ENCODE data around the gene BTBD18. TPM values are rescaled to one million over a fixed set of nuclear protein-coding genes. Genes with fewer than 3 reads are reported as not detected.

Gene BTBD18
- total RNA-seq, 1 experiment from 2014 or later: 0.09 TPM

DNA sequence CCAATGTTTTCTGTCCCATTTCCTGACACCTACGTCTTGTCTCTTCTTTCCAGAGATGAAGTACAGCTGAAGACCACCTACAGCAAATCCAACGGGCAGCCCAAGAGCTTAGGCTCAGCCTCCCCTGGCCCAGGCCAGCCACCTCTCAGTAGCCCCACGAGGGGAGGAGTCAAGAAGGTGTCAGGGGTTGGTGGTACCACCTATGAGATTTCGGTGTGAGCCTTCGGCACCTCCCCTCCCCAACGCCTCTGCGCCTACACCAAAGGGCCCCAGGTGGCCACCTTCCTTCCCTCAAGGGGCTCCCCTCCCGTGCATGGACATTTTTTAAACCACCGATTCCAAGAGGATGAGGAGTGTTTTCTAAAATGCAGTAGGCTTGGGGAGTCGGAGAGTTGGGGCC is 51.8 kb downstream of the BTBD18 start:
- Mint-ChIP-seq H3K9me3 (no peaks in the 10 kb centered on the region), H3K4me3 (no peak overlapping the region), H3K36me3 (peaks cover 65% of the 10 kb centered on the region), H3K27ac (no peak overlapping the region), H3K4me1 (no peaks in the 10 kb centered on the region), H3K27me3 (ENCODE audit: low read depth) (no peaks in the 10 kb centered on the region)
- POLR2A ChIA-PET: no interaction called here
- TF ChIP-seq, protein P1, sequence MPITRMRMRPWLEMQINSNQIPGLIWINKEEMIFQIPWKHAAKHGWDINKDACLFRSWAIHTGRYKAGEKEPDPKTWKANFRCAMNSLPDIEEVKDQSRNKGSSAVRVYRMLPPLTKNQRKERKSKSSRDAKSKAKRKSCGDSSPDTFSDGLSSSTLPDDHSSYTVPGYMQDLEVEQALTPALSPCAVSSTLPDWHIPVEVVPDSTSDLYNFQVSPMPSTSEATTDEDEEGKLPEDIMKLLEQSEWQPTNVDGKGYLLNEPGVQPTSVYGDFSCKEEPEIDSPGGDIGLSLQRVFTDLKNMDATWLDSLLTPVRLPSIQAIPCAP (CRISPR knock-in tag; IDR thresholded peaks at IDR 0.05): no peak
- CTCF ChIA-PET: interaction anchor here (1.1 kb wide), 1 partner anchor 101 kb away, joined by 5 read pairs; no protein-coding TSS in a partner anchor
- DNase-seq (ENCODE audit: low spot score) (no peak), ATAC-seq (peak; percentile 83)

DNA sequence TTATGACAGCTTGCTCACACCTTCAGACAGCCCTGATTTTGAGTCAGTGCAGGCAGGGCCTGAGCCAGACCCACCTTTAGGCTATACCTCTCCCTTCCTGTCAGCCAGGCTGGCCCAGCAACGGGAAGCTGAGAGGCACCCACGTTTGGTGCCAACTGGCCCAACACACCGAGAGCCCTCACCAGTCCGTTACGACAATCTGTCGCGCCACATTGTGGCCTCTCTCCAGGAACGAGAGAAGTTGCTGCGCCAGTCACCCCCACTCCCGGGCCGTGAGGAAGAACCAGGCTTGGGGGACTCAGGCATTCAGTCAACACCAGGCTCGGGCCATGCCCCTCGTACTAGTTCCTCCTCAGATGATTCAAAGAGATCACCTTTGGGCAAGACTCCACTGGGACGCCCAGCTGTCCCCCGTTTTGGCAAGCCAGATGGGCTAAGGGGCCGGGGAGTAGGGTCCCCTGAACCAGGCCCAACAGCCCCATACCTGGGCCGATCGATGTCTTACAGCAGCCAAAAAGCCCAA is 52.7 kb downstream of the BTBD18 start:
- Mint-ChIP-seq H3K27ac (no peak overlapping the region), H3K9me3 (no peaks in the 10 kb centered on the region), H3K27me3 (ENCODE audit: low read depth) (no peaks in the 10 kb centered on the region), H3K4me3 (no peak overlapping the region), H3K36me3 (peaks cover 57% of the 10 kb centered on the region), H3K4me1 (no peaks in the 10 kb centered on the region)
- CTCF ChIA-PET: interaction anchor here (1.0 to 1.1 kb wide), 2 partner anchors 102 to 825 kb away, joined by 3 to 5 read pairs; no protein-coding TSS in a partner anchor
- POLR2A ChIA-PET: no interaction called here
- DNase-seq (ENCODE audit: low spot score): no peak
- ATAC-seq: no peak
- TF ChIP-seq, protein P2, sequence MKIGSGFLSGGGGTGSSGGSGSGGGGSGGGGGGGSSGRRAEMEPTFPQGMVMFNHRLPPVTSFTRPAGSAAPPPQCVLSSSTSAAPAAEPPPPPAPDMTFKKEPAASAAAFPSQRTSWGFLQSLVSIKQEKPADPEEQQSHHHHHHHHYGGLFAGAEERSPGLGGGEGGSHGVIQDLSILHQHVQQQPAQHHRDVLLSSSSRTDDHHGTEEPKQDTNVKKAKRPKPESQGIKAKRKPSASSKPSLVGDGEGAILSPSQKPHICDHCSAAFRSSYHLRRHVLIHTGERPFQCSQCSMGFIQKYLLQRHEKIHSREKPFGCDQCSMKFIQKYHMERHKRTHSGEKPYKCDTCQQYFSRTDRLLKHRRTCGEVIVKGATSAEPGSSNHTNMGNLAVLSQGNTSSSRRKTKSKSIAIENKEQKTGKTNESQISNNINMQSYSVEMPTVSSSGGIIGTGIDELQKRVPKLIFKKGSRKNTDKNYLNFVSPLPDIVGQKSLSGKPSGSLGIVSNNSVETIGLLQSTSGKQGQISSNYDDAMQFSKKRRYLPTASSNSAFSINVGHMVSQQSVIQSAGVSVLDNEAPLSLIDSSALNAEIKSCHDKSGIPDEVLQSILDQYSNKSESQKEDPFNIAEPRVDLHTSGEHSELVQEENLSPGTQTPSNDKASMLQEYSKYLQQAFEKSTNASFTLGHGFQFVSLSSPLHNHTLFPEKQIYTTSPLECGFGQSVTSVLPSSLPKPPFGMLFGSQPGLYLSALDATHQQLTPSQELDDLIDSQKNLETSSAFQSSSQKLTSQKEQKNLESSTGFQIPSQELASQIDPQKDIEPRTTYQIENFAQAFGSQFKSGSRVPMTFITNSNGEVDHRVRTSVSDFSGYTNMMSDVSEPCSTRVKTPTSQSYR (CRISPR knock-in tag; IDR thresholded peaks at IDR 0.05): no peak
- TF ChIP-seq CBFB (CRISPR knock-in tag; IDR thresholded peaks at IDR 0.05; ENCODE audit: low read depth) (no peak), GRHL2 (CRISPR knock-in tag; IDR thresholded peaks at IDR 0.05; ENCODE audit: insufficient replicate concordance, severe bottlenecking) (no peak), FOXJ3 (CRISPR knock-in tag; IDR thresholded peaks at IDR 0.05; ENCODE audit: borderline replicate concordance) (no peak)
- TF ChIP-seq, protein P3, sequence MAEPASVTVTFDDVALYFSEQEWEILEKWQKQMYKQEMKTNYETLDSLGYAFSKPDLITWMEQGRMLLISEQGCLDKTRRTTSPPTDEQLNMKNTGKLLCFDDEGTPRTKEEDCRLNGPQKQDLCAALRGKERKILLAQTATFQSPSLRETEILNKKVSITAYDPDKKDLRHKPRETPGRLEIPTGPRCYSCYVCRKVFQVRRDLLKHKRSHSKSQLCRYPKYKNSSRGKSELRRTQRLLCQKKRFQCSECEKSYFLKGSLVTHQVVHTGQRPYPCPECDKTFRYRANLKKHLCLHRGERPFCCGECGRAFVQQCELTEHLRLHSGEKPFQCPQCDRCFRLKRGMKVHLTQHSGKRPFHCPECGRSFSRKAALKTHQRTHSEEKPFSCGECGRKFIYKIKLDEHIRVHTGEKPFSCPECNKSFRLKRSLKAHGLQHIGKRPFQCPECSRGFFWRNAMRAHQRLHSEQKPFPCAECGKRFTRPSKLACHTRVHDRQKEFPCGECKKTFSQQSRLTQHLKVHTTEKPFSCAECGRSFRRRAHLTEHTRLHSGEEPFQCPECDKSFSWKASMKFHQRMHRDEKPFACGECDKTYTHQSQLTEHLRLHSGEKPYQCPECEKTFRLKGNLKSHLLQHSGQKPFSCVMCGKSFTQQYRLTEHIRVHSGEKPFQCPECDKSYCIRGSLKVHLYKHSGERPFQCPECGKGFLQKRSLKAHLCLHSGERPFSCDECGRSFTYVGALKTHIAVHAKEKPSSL (CRISPR knock-in tag; conservative IDR thresholded peaks at IDR 0.05): no peak
- TF ChIP-seq, protein P4, sequence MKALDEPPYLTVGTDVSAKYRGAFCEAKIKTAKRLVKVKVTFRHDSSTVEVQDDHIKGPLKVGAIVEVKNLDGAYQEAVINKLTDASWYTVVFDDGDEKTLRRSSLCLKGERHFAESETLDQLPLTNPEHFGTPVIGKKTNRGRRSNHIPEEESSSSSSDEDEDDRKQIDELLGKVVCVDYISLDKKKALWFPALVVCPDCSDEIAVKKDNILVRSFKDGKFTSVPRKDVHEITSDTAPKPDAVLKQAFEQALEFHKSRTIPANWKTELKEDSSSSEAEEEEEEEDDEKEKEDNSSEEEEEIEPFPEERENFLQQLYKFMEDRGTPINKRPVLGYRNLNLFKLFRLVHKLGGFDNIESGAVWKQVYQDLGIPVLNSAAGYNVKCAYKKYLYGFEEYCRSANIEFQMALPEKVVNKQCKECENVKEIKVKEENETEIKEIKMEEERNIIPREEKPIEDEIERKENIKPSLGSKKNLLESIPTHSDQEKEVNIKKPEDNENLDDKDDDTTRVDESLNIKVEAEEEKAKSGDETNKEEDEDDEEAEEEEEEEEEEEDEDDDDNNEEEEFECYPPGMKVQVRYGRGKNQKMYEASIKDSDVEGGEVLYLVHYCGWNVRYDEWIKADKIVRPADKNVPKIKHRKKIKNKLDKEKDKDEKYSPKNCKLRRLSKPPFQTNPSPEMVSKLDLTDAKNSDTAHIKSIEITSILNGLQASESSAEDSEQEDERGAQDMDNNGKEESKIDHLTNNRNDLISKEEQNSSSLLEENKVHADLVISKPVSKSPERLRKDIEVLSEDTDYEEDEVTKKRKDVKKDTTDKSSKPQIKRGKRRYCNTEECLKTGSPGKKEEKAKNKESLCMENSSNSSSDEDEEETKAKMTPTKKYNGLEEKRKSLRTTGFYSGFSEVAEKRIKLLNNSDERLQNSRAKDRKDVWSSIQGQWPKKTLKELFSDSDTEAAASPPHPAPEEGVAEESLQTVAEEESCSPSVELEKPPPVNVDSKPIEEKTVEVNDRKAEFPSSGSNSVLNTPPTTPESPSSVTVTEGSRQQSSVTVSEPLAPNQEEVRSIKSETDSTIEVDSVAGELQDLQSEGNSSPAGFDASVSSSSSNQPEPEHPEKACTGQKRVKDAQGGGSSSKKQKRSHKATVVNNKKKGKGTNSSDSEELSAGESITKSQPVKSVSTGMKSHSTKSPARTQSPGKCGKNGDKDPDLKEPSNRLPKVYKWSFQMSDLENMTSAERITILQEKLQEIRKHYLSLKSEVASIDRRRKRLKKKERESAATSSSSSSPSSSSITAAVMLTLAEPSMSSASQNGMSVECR (CRISPR knock-in tag; IDR thresholded peaks at IDR 0.05; ENCODE audit: borderline replicate concordance): no peak
- TF ChIP-seq, protein P5, sequence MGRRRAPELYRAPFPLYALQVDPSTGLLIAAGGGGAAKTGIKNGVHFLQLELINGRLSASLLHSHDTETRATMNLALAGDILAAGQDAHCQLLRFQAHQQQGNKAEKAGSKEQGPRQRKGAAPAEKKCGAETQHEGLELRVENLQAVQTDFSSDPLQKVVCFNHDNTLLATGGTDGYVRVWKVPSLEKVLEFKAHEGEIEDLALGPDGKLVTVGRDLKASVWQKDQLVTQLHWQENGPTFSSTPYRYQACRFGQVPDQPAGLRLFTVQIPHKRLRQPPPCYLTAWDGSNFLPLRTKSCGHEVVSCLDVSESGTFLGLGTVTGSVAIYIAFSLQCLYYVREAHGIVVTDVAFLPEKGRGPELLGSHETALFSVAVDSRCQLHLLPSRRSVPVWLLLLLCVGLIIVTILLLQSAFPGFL (CRISPR knock-in tag; IDR thresholded peaks at IDR 0.05; ENCODE audit: borderline replicate concordance): no peak
- TF ChIP-seq, protein P6, sequence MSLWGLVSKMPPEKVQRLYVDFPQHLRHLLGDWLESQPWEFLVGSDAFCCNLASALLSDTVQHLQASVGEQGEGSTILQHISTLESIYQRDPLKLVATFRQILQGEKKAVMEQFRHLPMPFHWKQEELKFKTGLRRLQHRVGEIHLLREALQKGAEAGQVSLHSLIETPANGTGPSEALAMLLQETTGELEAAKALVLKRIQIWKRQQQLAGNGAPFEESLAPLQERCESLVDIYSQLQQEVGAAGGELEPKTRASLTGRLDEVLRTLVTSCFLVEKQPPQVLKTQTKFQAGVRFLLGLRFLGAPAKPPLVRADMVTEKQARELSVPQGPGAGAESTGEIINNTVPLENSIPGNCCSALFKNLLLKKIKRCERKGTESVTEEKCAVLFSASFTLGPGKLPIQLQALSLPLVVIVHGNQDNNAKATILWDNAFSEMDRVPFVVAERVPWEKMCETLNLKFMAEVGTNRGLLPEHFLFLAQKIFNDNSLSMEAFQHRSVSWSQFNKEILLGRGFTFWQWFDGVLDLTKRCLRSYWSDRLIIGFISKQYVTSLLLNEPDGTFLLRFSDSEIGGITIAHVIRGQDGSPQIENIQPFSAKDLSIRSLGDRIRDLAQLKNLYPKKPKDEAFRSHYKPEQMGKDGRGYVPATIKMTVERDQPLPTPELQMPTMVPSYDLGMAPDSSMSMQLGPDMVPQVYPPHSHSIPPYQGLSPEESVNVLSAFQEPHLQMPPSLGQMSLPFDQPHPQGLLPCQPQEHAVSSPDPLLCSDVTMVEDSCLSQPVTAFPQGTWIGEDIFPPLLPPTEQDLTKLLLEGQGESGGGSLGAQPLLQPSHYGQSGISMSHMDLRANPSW (CRISPR knock-in tag; conservative IDR thresholded peaks at IDR 0.05; ENCODE audit: low read depth): no peak
- TF ChIP-seq, protein P7, sequence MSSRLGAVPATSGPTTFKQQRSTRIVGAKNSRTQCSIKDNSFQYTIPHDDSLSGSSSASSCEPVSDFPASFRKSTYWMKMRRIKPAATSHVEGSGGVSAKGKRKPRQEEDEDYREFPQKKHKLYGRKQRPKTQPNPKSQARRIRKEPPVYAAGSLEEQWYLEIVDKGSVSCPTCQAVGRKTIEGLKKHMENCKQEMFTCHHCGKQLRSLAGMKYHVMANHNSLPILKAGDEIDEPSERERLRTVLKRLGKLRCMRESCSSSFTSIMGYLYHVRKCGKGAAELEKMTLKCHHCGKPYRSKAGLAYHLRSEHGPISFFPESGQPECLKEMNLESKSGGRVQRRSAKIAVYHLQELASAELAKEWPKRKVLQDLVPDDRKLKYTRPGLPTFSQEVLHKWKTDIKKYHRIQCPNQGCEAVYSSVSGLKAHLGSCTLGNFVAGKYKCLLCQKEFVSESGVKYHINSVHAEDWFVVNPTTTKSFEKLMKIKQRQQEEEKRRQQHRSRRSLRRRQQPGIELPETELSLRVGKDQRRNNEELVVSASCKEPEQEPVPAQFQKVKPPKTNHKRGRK (CRISPR knock-in tag; IDR thresholded peaks at IDR 0.05; ENCODE audit: borderline replicate concordance): no peak
- TF ChIP-seq, protein P8, sequence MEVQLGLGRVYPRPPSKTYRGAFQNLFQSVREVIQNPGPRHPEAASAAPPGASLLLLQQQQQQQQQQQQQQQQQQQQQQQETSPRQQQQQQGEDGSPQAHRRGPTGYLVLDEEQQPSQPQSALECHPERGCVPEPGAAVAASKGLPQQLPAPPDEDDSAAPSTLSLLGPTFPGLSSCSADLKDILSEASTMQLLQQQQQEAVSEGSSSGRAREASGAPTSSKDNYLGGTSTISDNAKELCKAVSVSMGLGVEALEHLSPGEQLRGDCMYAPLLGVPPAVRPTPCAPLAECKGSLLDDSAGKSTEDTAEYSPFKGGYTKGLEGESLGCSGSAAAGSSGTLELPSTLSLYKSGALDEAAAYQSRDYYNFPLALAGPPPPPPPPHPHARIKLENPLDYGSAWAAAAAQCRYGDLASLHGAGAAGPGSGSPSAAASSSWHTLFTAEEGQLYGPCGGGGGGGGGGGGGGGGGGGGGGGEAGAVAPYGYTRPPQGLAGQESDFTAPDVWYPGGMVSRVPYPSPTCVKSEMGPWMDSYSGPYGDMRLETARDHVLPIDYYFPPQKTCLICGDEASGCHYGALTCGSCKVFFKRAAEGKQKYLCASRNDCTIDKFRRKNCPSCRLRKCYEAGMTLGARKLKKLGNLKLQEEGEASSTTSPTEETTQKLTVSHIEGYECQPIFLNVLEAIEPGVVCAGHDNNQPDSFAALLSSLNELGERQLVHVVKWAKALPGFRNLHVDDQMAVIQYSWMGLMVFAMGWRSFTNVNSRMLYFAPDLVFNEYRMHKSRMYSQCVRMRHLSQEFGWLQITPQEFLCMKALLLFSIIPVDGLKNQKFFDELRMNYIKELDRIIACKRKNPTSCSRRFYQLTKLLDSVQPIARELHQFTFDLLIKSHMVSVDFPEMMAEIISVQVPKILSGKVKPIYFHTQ (CRISPR knock-in tag; IDR thresholded peaks at IDR 0.05): no peak
- TF ChIP-seq, protein P9, sequence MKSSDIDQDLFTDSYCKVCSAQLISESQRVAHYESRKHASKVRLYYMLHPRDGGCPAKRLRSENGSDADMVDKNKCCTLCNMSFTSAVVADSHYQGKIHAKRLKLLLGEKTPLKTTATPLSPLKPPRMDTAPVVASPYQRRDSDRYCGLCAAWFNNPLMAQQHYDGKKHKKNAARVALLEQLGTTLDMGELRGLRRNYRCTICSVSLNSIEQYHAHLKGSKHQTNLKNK (CRISPR knock-in tag; IDR thresholded peaks at IDR 0.05): no peak
